ENCODE measurements around the gene SMYD4. TPM values are rescaled to one million over a fixed set of nuclear protein-coding genes. Genes with fewer than 3 reads are reported as not detected.

SMYD4 gene
- total RNA-seq, 2 experiments from 2014 or later = 22.2 to 22.7 TPM

- peak; percentile 44 for DNase-seq
- H3K27ac Mint-ChIP-seq = peak overlapping the region; percentile 92
- CTCF ChIA-PET = no interaction called here
- peak; percentile 43 for ATAC-seq
- intact Hi-C loops (cut with micrococcal nuclease) = loop anchor here (5.0 kb wide), 1 partner anchor 156 kb away; no protein-coding TSS in a partner anchor
- no peaks in the 10 kb centered on the region for H3K27me3 Mint-ChIP-seq
- peak overlapping the region; percentile 8 for H3K4me3 Mint-ChIP-seq
- H3K9me3 Mint-ChIP-seq = no peaks in the 10 kb centered on the region
- H3K36me3 Mint-ChIP-seq (ENCODE audit: low read depth) = peaks cover 51% of the 10 kb centered on the region
- no peak for TF ChIP-seq CTCF (IDR thresholded peaks at IDR 0.05)
- peaks cover 47% of the 10 kb centered on the region for H3K4me1 Mint-ChIP-seq (ENCODE audit: low read depth)
- POLR2A ChIA-PET = no interaction called here
These were observed 43.3 kb upstream of the SMYD4 start for GRCh38 chr17:1872976-1873375.

GRCh38 chr17:1872254-1872653, 42.6 kb upstream of the SMYD4 start:
- Mint-ChIP-seq H3K27me3 (no peaks in the 10 kb centered on the region), H3K36me3 (ENCODE audit: low read depth) (peaks cover 47% of the 10 kb centered on the region), H3K27ac (peak overlapping the region; percentile 92), H3K4me1 (ENCODE audit: low read depth) (peaks cover 47% of the 10 kb centered on the region), H3K9me3 (no peaks in the 10 kb centered on the region), H3K4me3 (no peak overlapping the region)
- DNase-seq (no peak), ATAC-seq (no peak)
- TF ChIP-seq CTCF (IDR thresholded peaks at IDR 0.05) = no peak
- intact Hi-C loops (cut with micrococcal nuclease) = loop anchor here (5.0 kb wide), 1 partner anchor 155 kb away; no protein-coding TSS in a partner anchor
- ChIA-PET POLR2A (no interaction called here), CTCF (no interaction called here)

- TF ChIP-seq CTCF (IDR thresholded peaks at IDR 0.05) = no peak
- H3K9me3 Mint-ChIP-seq = no peaks in the 10 kb centered on the region
- H3K4me3 Mint-ChIP-seq = peak overlapping the region; percentile 35
- H3K4me1 Mint-ChIP-seq (ENCODE audit: low read depth) = peaks cover 48% of the 10 kb centered on the region
- intact Hi-C loops (cut with micrococcal nuclease) = loop anchor here (5.0 kb wide), 1 partner anchor 154 kb away; no protein-coding TSS in a partner anchor
- no peaks in the 10 kb centered on the region for H3K27me3 Mint-ChIP-seq
- ChIA-PET POLR2A (interaction anchor here (1.0 to 2.0 kb wide), 3 partner anchors 11 to 185 kb away, joined by 3 to 8 read pairs (median 6); no protein-coding TSS in a partner anchor), CTCF (interaction anchor here (2.8 to 2.9 kb wide), 2 partner anchors 10 to 150 kb away, joined by 14 to 17 read pairs; no protein-coding TSS in a partner anchor)
- H3K27ac Mint-ChIP-seq = peak overlapping the region; percentile 92
- H3K36me3 Mint-ChIP-seq (ENCODE audit: low read depth) = peaks cover 44% of the 10 kb centered on the region
- peak; percentile 37 for ATAC-seq
- no peak for DNase-seq
These were observed 42.1 kb upstream of the SMYD4 start for GRCh38 chr17:1871756-1872155.

GRCh38 chr17:1870592-1870991, 40.9 kb upstream of the SMYD4 start:
- H3K9me3 Mint-ChIP-seq = no peaks in the 10 kb centered on the region
- DNase-seq (no peak), ATAC-seq (peak; percentile 77)
- CTCF ChIA-PET = interaction anchor here (0.9 to 2.9 kb wide), 4 partner anchors 9 to 154 kb away, joined by 3 to 17 read pairs (median 9); no protein-coding TSS in a partner anchor
- H3K27ac Mint-ChIP-seq = peak overlapping the region; percentile 92
- peaks cover 50% of the 10 kb centered on the region for H3K4me1 Mint-ChIP-seq (ENCODE audit: low read depth)
- no peaks in the 10 kb centered on the region for H3K27me3 Mint-ChIP-seq
- POLR2A ChIA-PET = interaction anchor here (1.0 to 2.0 kb wide), 3 partner anchors 10 to 154 kb away, joined by 3 to 8 read pairs (median 6); no protein-coding TSS in a partner anchor
- H3K4me3 Mint-ChIP-seq = peak overlapping the region; percentile 29
- intact Hi-C loops (cut with micrococcal nuclease) = loop anchor here (5.0 kb wide), 1 partner anchor 153 kb away; no protein-coding TSS in a partner anchor
- TF ChIP-seq CTCF (IDR thresholded peaks at IDR 0.05) = no peak
- H3K36me3 Mint-ChIP-seq (ENCODE audit: low read depth) = peaks cover 40% of the 10 kb centered on the region

GRCh38 chr17:1868090-1868489, 38.4 kb upstream of the SMYD4 start:
- no peaks in the 10 kb centered on the region for H3K27me3 Mint-ChIP-seq
- peaks cover 20% of the 10 kb centered on the region for H3K36me3 Mint-ChIP-seq (ENCODE audit: low read depth)
- ATAC-seq = no peak
- H3K4me3 Mint-ChIP-seq = no peak overlapping the region
- intact Hi-C loops (cut with micrococcal nuclease) = no loop called here
- TF ChIP-seq CTCF (IDR thresholded peaks at IDR 0.05) = no peak
- H3K4me1 Mint-ChIP-seq (ENCODE audit: low read depth) = peaks cover 44% of the 10 kb centered on the region
- DNase-seq = no peak
- no peaks in the 10 kb centered on the region for H3K9me3 Mint-ChIP-seq
- CTCF ChIA-PET = interaction anchor here (6.2 kb wide), 1 partner anchor 11 kb away, joined by 50 read pairs; no protein-coding TSS in a partner anchor
- POLR2A ChIA-PET = interaction anchor here (0.6 to 0.7 kb wide), 2 partner anchors 10 to 64 kb away, joined by 3 read pairs; no protein-coding TSS in a partner anchor
- no peak overlapping the region for H3K27ac Mint-ChIP-seq

Data from activated CD8-positive, alpha-beta T cell treated with anti-CD3 and anti-CD28 coated beads for 36 hours (primary cell).